ENCODE measurements around the gene PGGHG. TPM values are rescaled to one million over a fixed set of nuclear protein-coding genes. Genes with fewer than 3 reads are reported as not detected.
"Not testable (repeated sequence)": the region's sequence is repeated elsewhere in the genome, so short reads cannot be mapped to it uniquely, and the experiment has no call there.

The PGGHG gene
- total and polyA plus RNA-seq, 8 donors = 8.9 to 4,700 (median 357) TPM

GRCh38 chr11:330694-331357, 41.9 kb downstream of the PGGHG start:
- DNase-seq (no peak), FAIRE-seq (no peak), ATAC-seq (no peak)
- TF ChIP-seq CTCF (IDR thresholded peaks at IDR 0.05) = no peak
- Histone ChIP-seq H3K9me3 (no peaks in the 10 kb centered on the region), H3K4me3 (no peak overlapping the region), H3K4me1 (peaks cover 0 to 15% (median 7%) of the 10 kb centered on the region in 3 donors), H3K27ac (no peak overlapping the region), H3K27me3 (no peaks in the 10 kb centered on the region), H3K36me3 (no peaks in the 10 kb centered on the region)
- intact Hi-C loops (cut with DNase I) = no loop called here
- WGBS, 2 donors = 77 to 86% methylated on average over 34 of the region's 34 CpGs

GRCh38 chr11:331358-332060, 42.6 kb downstream of the PGGHG start:
- ATAC-seq = no peak

GRCh38 chr11:332651-333480, 43.9 kb downstream of the PGGHG start:
- FAIRE-seq (no peak), ATAC-seq (no peak), DNase-seq (no peak)
- no peaks in the 10 kb centered on the region for H3K9me3 ChIP-seq
- H3K4me1 ChIP-seq = no peaks in the 10 kb centered on the region
- no peaks in the 10 kb centered on the region for H3K36me3 ChIP-seq
- WGBS, 2 donors = 83 to 87% methylated on average over 23 of the region's 23 CpGs
- H3K27ac ChIP-seq = no peak overlapping the region
- H3K4me3 ChIP-seq = no peak overlapping the region
- TF ChIP-seq CTCF (IDR thresholded peaks at IDR 0.05) = no peak
- intact Hi-C loops (cut with DNase I) = no loop called here
- H3K27me3 ChIP-seq = no peaks in the 10 kb centered on the region

More at GRCh38 chr11:331358-332060, 42.6 kb downstream of the PGGHG start:
- intact Hi-C loops (cut with DNase I) = no loop called here
- H3K27ac ChIP-seq = no peak overlapping the region
- H3K9me3 ChIP-seq = no peaks in the 10 kb centered on the region
- 77 to 84% methylated on average over 17 to 19 of the region's 19 CpGs for WGBS, 2 donors
- H3K36me3 ChIP-seq = no peaks in the 10 kb centered on the region
- FAIRE-seq = no peak
- no peak overlapping the region for H3K4me3 ChIP-seq
- no peak for DNase-seq
- no peak for TF ChIP-seq CTCF (IDR thresholded peaks at IDR 0.05)
- peaks cover 0 to 10% (median 7%) of the 10 kb centered on the region in 3 donors for H3K4me1 ChIP-seq
- no peaks in the 10 kb centered on the region for H3K27me3 ChIP-seq

- FAIRE-seq; H3K27me3 ChIP-seq; H3K4me1 ChIP-seq; H3K36me3 ChIP-seq; intact Hi-C loops (cut with DNase I); DNase-seq; H3K27ac ChIP-seq; H3K9me3 ChIP-seq; H3K4me3 ChIP-seq; ATAC-seq: not testable (repeated sequence)
- WGBS, 2 donors = 78 to 81% methylated on average over 17 of the region's 17 CpGs
Measured at GRCh38 chr11:333616-334263, 44.8 kb downstream of the PGGHG start.
